Neuronal stem cell (in vitro differentiated cells): Measurements from ENCODE around the gene CA5A.
A peak's percentile ranks its signal among the peaks of the same experiment; 100 is the strongest.

ENCODE experiments used
- DNase-seq: peaks from one replicate; pipeline ENCODE4 v3.0.0-alpha.2; 2013; ENCODE audit warnings: low spot score
- H2AFZ ChIP-seq: one replicate; pipeline ENCODE4 v1.6.1; 2013; ENCODE audit warnings: mild to moderate bottlenecking, low read length, inconsistent platforms
- H2AK5ac ChIP-seq: 2 replicates; pipeline ENCODE4 v1.6.1; 2013; ENCODE audit warnings: low read depth, mild to moderate bottlenecking, inconsistent platforms, low read length, moderate library complexity, mixed read lengths
- H2BK120ac ChIP-seq: 2 replicates; pipeline ENCODE4 v1.6.1; 2013; ENCODE audit warnings: low read depth, mild to moderate bottlenecking, inconsistent platforms, low read length, moderate library complexity, mixed read lengths
- H2BK12ac ChIP-seq: one replicate; pipeline ENCODE4 v1.6.1; 2013; ENCODE audit warnings: low read length, inconsistent platforms
- H2BK15ac ChIP-seq: 2 replicates; pipeline ENCODE4 v1.6.1; 2013; ENCODE audit warnings: mild to moderate bottlenecking, low read length, inconsistent platforms, mixed read lengths
- H2BK5ac ChIP-seq: one replicate; pipeline ENCODE4 v1.6.1; 2013; ENCODE audit warnings: inconsistent platforms, mild to moderate bottlenecking, low read length, moderate library complexity
- H3K14ac ChIP-seq: one replicate; pipeline ENCODE4 v1.6.1; 2013; ENCODE audit warnings: low read length, inconsistent platforms
- H3K18ac ChIP-seq: 2 replicates; pipeline ENCODE4 v1.6.1; 2013; ENCODE audit warnings: low read length, inconsistent platforms
- H3K23ac ChIP-seq: 2 replicates; pipeline ENCODE4 v1.6.1; 2013; ENCODE audit warnings: low read depth, mild to moderate bottlenecking, mixed read lengths, low read length, inconsistent platforms; ENCODE audit not compliant: poor library complexity
- H3K27ac ChIP-seq: replicated peaks from 3 replicates; pipeline ENCODE4 v1.5.1; 2013; ENCODE audit warnings: low read length, inconsistent platforms
- H3K27me3 ChIP-seq, 3 experiments: 2 replicates each; pipeline ENCODE4 v1.6.1; 2013; ENCODE audit warnings: low read length in 3 of 3, mild to moderate bottlenecking in 2 of 3, inconsistent platforms in 1 of 3, low read depth in 1 of 3, mixed read lengths in 1 of 3, moderate library complexity in 1 of 3; ENCODE audit not compliant: control insufficient read depth in 3 of 3, insufficient read depth in 3 of 3
- H3K36me3 ChIP-seq, 2 donors: replicated peaks in 1 of 2; 2 replicates each; pipeline ENCODE4 v1.6.1; 2013; ENCODE audit warnings: low read length in 2 of 2; ENCODE audit not compliant: control insufficient read depth in 2 of 2, insufficient read depth in 2 of 2
- H3K4ac ChIP-seq: 2 replicates; pipeline ENCODE4 v1.6.1; 2013; ENCODE audit warnings: inconsistent platforms, mild to moderate bottlenecking, low read length, moderate library complexity
- H3K4me1 ChIP-seq, 2 donors: 1 replicate in 1 of 2; 2 replicates in 1 of 2; pipeline ENCODE4 v1.6.1; 2013; ENCODE audit warnings: low read length in 2 of 2, low read depth in 1 of 2; ENCODE audit not compliant: control insufficient read depth in 2 of 2, insufficient read depth in 1 of 2
- H3K4me2 ChIP-seq: one replicate; pipeline ENCODE4 v1.6.1; 2013; ENCODE audit warnings: mild to moderate bottlenecking, low read length, inconsistent platforms; ENCODE audit not compliant: insufficient read depth, poor library complexity, severe bottlenecking
- H3K4me3 ChIP-seq, 2 donors: 2 replicates each; pipeline ENCODE4 v1.5.1; 2013; ENCODE audit warnings: low read length in 2 of 2, mild to moderate bottlenecking in 2 of 2, inconsistent platforms in 1 of 2, moderate library complexity in 1 of 2
- H3K79me1 ChIP-seq: one replicate; pipeline ENCODE4 v1.6.1; 2013; ENCODE audit warnings: low read depth, mild to moderate bottlenecking, inconsistent platforms, low read length, moderate library complexity
- H3K9ac ChIP-seq: one replicate; pipeline ENCODE4 v1.6.1; 2013; ENCODE audit warnings: mild to moderate bottlenecking, low read depth, low read length, inconsistent platforms; ENCODE audit not compliant: poor library complexity
- H3K9me3 ChIP-seq, 2 donors: replicated peaks in 1 of 2; 2 replicates each; pipeline versions ENCODE3 to v1.6.1; 2013; ENCODE audit warnings: low read length in 2 of 2, mild to moderate bottlenecking in 2 of 2, inconsistent platforms in 1 of 2, low read depth in 1 of 2, mixed read lengths in 1 of 2, moderate library complexity in 1 of 2; ENCODE audit not compliant: control insufficient read depth in 2 of 2, insufficient read depth in 1 of 2
- H4K8ac ChIP-seq: one replicate; pipeline ENCODE4 v1.6.1; 2013; ENCODE audit warnings: low read depth, mild to moderate bottlenecking, inconsistent platforms, low read length, moderate library complexity
- H4K91ac ChIP-seq: one replicate; pipeline ENCODE4 v1.6.1; 2013; ENCODE audit warnings: low read length, low read depth, mild to moderate bottlenecking, inconsistent platforms; ENCODE audit not compliant: poor library complexity
- WGBS, 2 donors: extraction: QIAGEN DNeasy Blood & Tissue Kit; methylation state at CpG; one replicate each; pipeline ENCODE4 v1.1.7; 2013; ENCODE audit warnings: missing lambda C conversion rate in 2 of 2, mixed read lengths in 1 of 2; ENCODE audit not compliant: insufficient read length in 2 of 2, insufficient replicate concordance in 1 of 2; ENCODE audit errors: extremely low coverage in 2 of 2; 5-methylcytosine and 5-hydroxymethylcytosine counted together

The CA5A gene

DNA sequence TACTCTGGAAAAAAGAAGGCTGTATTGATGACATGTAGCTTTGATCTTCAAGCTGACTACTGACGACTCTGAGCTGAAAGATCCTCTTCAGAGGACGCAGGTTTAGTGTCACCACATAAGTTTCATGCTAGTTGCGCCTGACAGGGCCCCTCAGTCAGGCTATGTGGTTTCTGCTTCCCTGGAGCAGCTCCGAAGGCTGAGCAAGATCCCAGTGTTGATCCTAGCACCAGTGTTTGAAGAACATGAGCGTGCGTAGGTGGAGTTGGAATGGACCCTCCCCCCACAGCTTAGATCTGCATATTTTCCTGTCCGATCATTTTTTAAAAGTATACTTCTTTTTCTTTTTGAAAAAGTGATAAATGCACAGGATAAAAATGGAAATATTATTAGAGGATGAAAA is 32.2 kb upstream of the CA5A start:
- no peak for DNase-seq
- Histone ChIP-seq H4K91ac (no peak overlapping the region), H3K4ac (no peak overlapping the region), H3K14ac (no peak overlapping the region), H3K9me3 (peaks cover 6 to 18% of the 10 kb centered on the region in 2 donors), H2BK15ac (no peak overlapping the region), H2AFZ (no peak overlapping the region), H3K27ac (no peak overlapping the region), H3K27me3 (no peaks in the 10 kb centered on the region), H3K4me3 (no peak overlapping the region), H2AK5ac (no peak overlapping the region), H2BK12ac (no peak overlapping the region), H3K18ac (no peak overlapping the region), H3K79me1 (peaks cover 14% of the 10 kb centered on the region), H2BK120ac (no peak overlapping the region), H3K4me1 (no peaks in the 10 kb centered on the region), H3K9ac (no peak overlapping the region), H3K23ac (no peak overlapping the region), H2BK5ac (no peak overlapping the region), H3K36me3 (peaks cover 2% of the 10 kb centered on the region in 2 donors), H4K8ac (no peak overlapping the region), H3K4me2 (no peak overlapping the region)
- no CpG with 5 or more reads among the region's 7 CpGs for WGBS, 2 donors

DNA sequence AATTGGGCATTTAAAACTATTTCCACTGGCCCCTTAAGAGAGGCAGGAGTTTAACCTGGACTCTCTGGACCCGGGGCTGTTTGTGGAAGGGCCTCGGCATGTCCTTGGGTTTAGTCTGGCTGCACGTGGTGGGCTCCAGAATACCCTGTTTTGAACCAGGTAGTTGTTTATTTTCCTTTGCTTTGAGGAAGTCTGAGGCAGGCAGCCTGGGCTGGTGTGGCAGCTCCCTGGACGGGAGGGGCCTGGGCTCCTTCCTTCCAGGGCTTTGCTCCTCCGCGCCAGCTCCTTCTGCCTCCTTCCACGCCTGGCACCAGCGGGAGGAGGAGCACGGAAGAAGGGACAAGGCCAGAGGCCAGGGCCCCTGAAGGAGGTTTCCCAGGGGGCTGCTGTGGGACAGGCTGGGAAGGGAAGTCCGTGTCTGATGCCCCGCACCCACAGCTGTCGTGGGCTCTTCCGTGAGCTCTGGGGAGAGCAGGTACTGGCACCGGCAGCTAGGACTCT is 30.4 kb upstream of the CA5A start:
- no peak overlapping the region for H2BK5ac ChIP-seq
- no peak overlapping the region for H4K8ac ChIP-seq
- no peak overlapping the region for H3K14ac ChIP-seq
- no peak overlapping the region for H3K18ac ChIP-seq
- DNase-seq, result no peak
- H3K79me1 ChIP-seq, result peaks cover 14% of the 10 kb centered on the region
- no peak overlapping the region for H4K91ac ChIP-seq
- H3K23ac ChIP-seq, result no peak overlapping the region
- no peak overlapping the region for H2AFZ ChIP-seq
- H2BK15ac ChIP-seq, result no peak overlapping the region
- no peaks in the 10 kb centered on the region for H3K4me1 ChIP-seq
- H2AK5ac ChIP-seq, result peak overlapping the region; percentile 45
- no peak overlapping the region for H2BK12ac ChIP-seq
- H3K36me3 ChIP-seq, result peaks cover 2% of the 10 kb centered on the region in 2 donors
- H3K9ac ChIP-seq, result no peak overlapping the region
- H3K4me2 ChIP-seq, result no peak overlapping the region
- H2BK120ac ChIP-seq, result no peak overlapping the region
- no peak overlapping the region for H3K27ac ChIP-seq
- WGBS, 2 donors, result no CpG with 5 or more reads among the region's 14 CpGs
- H3K4me3 ChIP-seq, result no peak overlapping the region
- no peaks in the 10 kb centered on the region for H3K27me3 ChIP-seq
- peaks cover 5 to 8% of the 10 kb centered on the region in 2 donors for H3K9me3 ChIP-seq
- no peak overlapping the region for H3K4ac ChIP-seq

DNA sequence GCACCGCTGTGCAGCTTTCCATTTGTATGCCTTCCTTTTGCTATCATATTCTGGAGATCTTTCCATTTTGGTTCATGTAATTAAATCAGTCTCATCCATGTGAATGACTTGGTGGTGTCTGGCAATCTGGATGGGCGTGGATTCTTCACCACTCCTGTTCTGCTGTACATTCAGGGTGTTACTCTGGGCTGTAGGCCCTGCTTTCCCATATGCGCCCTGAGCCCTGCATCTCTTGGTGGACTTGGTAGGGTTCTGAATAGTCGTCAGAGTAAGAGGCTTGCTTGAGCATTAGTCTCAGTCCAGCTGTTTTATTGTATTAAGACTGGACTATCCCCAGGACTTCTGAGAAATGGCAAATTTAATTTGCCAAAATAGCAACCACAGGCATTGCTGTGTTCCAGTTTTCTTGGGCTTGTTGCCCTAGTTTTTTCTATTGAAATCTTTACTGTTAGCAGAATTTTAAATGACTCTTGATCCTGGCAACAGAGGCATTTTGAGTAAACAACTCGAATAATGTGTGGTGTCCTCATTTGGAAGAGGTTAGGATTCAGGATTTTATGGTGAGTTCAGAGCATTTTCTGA is 29.8 kb upstream of the CA5A start:
- no peak overlapping the region for H3K18ac ChIP-seq
- H2AK5ac ChIP-seq, result no peak overlapping the region
- no peak overlapping the region for H4K91ac ChIP-seq
- no peak for DNase-seq
- H3K4me1 ChIP-seq, result no peaks in the 10 kb centered on the region
- H3K4ac ChIP-seq, result no peak overlapping the region
- H3K4me3 ChIP-seq, result no peak overlapping the region
- H3K23ac ChIP-seq, result no peak overlapping the region
- no peak overlapping the region for H2BK12ac ChIP-seq
- H3K36me3 ChIP-seq, result peaks cover 1 to 2% of the 10 kb centered on the region in 2 donors
- no CpG with 5 or more reads among the region's 5 CpGs for WGBS, 2 donors
- peaks cover 2 to 3% of the 10 kb centered on the region in 2 donors for H3K9me3 ChIP-seq
- no peak overlapping the region for H2AFZ ChIP-seq
- H4K8ac ChIP-seq, result no peak overlapping the region
- no peak overlapping the region for H3K4me2 ChIP-seq
- H2BK5ac ChIP-seq, result no peak overlapping the region
- no peaks in the 10 kb centered on the region for H3K27me3 ChIP-seq
- no peak overlapping the region for H2BK120ac ChIP-seq
- peaks cover 14% of the 10 kb centered on the region for H3K79me1 ChIP-seq
- H3K14ac ChIP-seq, result no peak overlapping the region
- no peak overlapping the region for H2BK15ac ChIP-seq
- H3K27ac ChIP-seq, result no peak overlapping the region
- no peak overlapping the region for H3K9ac ChIP-seq

DNA sequence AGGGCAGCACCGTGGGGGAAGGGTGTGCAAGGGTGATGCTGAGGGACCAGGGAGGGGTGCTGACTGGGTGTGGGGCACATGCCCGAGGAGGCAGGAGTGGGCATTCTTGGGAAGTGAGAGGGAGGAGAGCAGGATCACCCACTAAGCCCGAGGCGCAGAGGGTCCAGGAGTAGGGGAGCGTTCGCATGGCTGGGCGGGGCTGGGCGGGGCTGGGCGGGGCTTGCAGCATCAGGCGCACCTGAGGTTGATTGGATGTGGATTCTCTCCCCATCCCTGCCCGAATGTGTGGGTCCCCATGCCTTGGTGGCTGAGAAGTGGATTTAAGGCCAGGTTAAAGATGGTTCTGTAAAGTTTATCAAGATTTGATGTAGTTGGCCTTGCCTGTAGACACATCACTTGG is 29.1 kb upstream of the CA5A start:
- Histone ChIP-seq H2BK15ac (no peak overlapping the region), H3K79me1 (peaks cover 14% of the 10 kb centered on the region), H3K27me3 (no peaks in the 10 kb centered on the region), H3K36me3 (peaks cover 0 to 2% of the 10 kb centered on the region in 2 donors), H4K91ac (no peak overlapping the region), H3K4ac (no peak overlapping the region), H4K8ac (no peak overlapping the region), H3K9ac (no peak overlapping the region), H2AK5ac (no peak overlapping the region), H2BK5ac (no peak overlapping the region), H3K4me1 (no peaks in the 10 kb centered on the region), H3K14ac (no peak overlapping the region), H2BK120ac (no peak overlapping the region), H3K27ac (no peak overlapping the region), H3K18ac (no peak overlapping the region), H2AFZ (no peak overlapping the region), H3K4me3 (no peak overlapping the region), H3K9me3 (no peaks in the 10 kb centered on the region), H2BK12ac (no peak overlapping the region), H3K23ac (no peak overlapping the region), H3K4me2 (no peak overlapping the region)
- no CpG with 5 or more reads among the region's 11 CpGs for WGBS, 2 donors
- DNase-seq, result no peak
